Astrocyte of the cerebellum (primary cell): ENCODE measurements around the gene NLGN2.
"Not testable (repeated sequence)": the region's sequence is repeated elsewhere in the genome, so short reads cannot be mapped to it uniquely, and the experiment has no call there.

Source experiments
- DNase-seq: peaks from one replicate; pipeline ENCODE4 v3.0.0-alpha.2; 2011; ENCODE audit warnings: low read depth
- H3K4me3 ChIP-seq: 2 replicates; pipeline ENCODE4 v1.5.1; 2011; ENCODE audit warnings: mild to moderate bottlenecking, low read depth, low read length, moderate library complexity
- CTCF ChIP-seq: IDR thresholded peaks from 2 replicates; pipeline ENCODE4 v1.5.1; 2012; ENCODE audit warnings: low read length, low read depth, moderate library complexity, mild to moderate bottlenecking; ENCODE audit errors: missing control alignments
- in situ Hi-C: cut with HindIII; loops from 2 replicates; pipeline ENCODE4 v1.10.0; 2017; ENCODE audit warnings: low sequenced_read_pairs

The NLGN2 gene

DNA sequence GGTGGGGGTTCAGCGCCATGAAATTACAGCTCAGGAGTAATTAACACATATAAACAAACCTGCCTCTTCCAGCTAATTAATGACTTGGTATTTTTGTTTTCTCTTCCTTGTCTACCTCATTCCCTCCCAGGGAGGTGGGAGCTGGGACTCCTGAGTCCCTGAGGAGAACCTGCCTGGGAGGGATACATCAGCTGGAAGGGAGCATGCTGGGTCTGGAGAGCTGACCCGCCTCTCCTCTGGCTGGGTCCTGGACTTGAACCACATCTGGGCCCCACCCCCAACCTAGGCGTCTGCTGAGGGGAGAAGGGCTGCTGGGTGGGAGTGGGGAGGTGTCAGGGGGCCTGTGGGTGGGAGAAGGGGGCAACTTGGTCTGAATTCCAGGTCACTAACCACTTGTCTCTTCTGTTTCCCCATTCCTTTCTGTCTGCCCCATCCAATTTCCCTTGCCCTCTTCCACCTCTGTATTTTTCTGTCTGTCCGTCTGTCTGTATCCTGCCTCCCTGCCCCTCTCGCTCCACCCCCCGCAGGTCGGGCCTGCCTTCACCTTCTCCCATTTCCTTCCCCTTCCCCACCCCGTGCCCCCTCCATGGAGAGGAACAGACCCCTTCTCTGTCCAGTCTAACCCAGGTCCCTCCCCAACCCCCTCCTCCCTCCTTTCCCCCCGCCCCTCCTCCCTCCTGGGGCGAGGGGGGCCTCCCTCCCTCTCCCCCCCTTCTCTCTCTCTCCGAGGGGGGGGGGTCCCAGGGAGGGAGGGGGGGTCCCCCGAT is at the start of gene NLGN2:
TSS of gene NLGN2 (plus strand) at position 361 of the 767 bp plus-strand sequence. CDS start 411 bp downstream, outside the sequence.
- no peak for TF ChIP-seq CTCF
- H3K4me3 ChIP-seq = no peak within 1 kb of the TSS
- in situ Hi-C loops = no loop called here

GRCh38 chr17:7361906-7362305 is 45.7 kb upstream of the NLGN2 start:
- no peak overlapping the region for H3K4me3 ChIP-seq
- no peak for DNase-seq
- in situ Hi-C loops = no loop called here
- TF ChIP-seq CTCF = no peak

More for the DNA sequence above, at the start of gene NLGN2:
- no peak for DNase-seq

GRCh38 chr17:7363311-7363710 is 44.3 kb upstream of the NLGN2 start:
- in situ Hi-C loops = no loop called here
- no peak overlapping the region for H3K4me3 ChIP-seq
- no peak for DNase-seq
- TF ChIP-seq CTCF = no peak

- in situ Hi-C loops, H3K4me3 ChIP-seq, DNase-seq: not testable (repeated sequence)
These were observed 41.7 kb upstream of the NLGN2 start for GRCh38 chr17:7365963-7366362.

DNA sequence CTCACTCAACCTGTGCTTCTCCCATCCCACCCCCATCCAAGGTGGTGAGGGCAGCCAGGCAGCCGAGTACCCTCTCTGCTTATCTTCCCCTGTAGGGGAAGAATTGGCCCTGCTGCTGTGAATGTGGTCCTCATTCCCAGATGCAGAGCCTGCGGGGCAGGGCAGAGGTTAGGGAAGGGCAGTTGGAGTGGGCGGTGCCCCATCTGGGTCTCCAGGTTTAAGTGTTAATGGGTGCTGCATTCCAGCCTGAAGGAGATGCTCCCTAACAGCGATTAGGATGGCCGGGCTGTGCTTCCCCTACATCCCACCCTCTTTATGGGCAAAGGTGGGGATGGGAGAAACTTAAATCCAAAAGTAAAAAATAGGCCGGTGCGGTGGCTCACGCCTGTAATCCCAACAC is 40.6 kb upstream of the NLGN2 start:
- in situ Hi-C loops = no loop called here
- no peak for TF ChIP-seq CTCF
- no peak for DNase-seq
- H3K4me3 ChIP-seq = no peak overlapping the region

- H3K4me3 ChIP-seq = no peak overlapping the region
- no peak for TF ChIP-seq CTCF
- no peak for DNase-seq
- in situ Hi-C loops = no loop called here
These were observed 39.6 kb upstream of the NLGN2 start for GRCh38 chr17:7367918-7368598.

DNA sequence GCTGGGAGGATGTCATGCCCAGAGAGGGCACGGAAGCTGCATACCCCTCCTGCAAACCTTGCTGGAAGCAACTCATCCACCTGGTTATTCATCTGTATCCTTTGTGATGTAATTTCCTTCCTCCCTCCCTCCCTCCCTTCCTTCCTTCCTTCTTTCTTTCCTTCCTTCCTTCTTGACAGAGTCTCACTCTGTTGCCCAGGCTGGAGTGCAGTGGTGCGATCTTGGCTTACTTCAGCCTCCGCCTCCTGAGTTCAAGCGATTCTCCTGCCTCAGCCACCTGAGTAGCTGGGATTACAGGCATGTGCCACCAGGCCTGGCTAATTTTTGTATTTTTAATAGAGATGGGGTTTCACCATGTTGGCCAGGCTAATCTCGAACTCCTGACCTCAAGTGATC is 39.0 kb upstream of the NLGN2 start:
- in situ Hi-C loops, H3K4me3 ChIP-seq, DNase-seq: not testable (repeated sequence)
